GM19043 (cell line): Measurements from ENCODE around the gene PI4K2A.
"Not testable (repeated sequence)": the region's sequence is repeated elsewhere in the genome, so short reads cannot be mapped to it uniquely, and the experiment has no call there.

Experiments
- ATAC-seq: cut with Tn5 transposase; IDR thresholded peaks from one replicate; pipeline ENCODE4 v1.9.1; 2021; ENCODE audit warnings: low read depth; ENCODE audit not compliant: unreplicated experiment

PI4K2A gene

GRCh38 chr10:97631098-97631497, 9.4 kb upstream of the PI4K2A start:
- ATAC-seq = no peak

GRCh38 chr10:97632949-97633884, 7.3 kb upstream of the PI4K2A start, which contains the start of gene MORN4:
Gene MORN4, minus strand, starts transcription at chr10:97633500. Its CDS starts 13,847 bp downstream, at chr10:97619653.
- ATAC-seq = peak; percentile 100

- no peak for ATAC-seq
Observed at GRCh38 chr10:97633921-97634320, 6.5 kb upstream of the PI4K2A start.

GRCh38 chr10:97635577-97635976, 4.9 kb upstream of the PI4K2A start:
- ATAC-seq = no peak

GRCh38 chr10:97639090-97639489, 1.4 kb upstream of the PI4K2A start:
- not testable (repeated sequence) for ATAC-seq

- peak; percentile 11 for ATAC-seq
Observed at GRCh38 chr10:97640868-97641811, 669 bp downstream of the PI4K2A start.

- not testable (repeated sequence) for ATAC-seq
Observed at GRCh38 chr10:97642471-97643159, 2.1 kb downstream of the PI4K2A start.

GRCh38 chr10:97643441-97643985, 3.0 kb downstream of the PI4K2A start:
- ATAC-seq = no peak

GRCh38 chr10:97644936-97645335, 4.5 kb downstream of the PI4K2A start:
- no peak for ATAC-seq

- no peak for ATAC-seq
Observed at GRCh38 chr10:97647556-97647955, 7.1 kb downstream of the PI4K2A start.

- peak; percentile 90 for ATAC-seq
Observed at GRCh38 chr10:97648562-97649404, 8.3 kb downstream of the PI4K2A start.

- ATAC-seq = not testable (repeated sequence)
Observed at GRCh38 chr10:97649405-97649750, 8.9 kb downstream of the PI4K2A start.

- no peak for ATAC-seq
Observed at GRCh38 chr10:97650726-97651125, 10.3 kb downstream of the PI4K2A start.

GRCh38 chr10:97651773-97652172, 11.3 kb downstream of the PI4K2A start:
- no peak for ATAC-seq

GRCh38 chr10:97656777-97657176, 16.3 kb downstream of the PI4K2A start:
- ATAC-seq = no peak

- no peak for ATAC-seq
Observed at GRCh38 chr10:97659589-97659988, 19.1 kb downstream of the PI4K2A start.

- ATAC-seq = no peak
Observed at GRCh38 chr10:97664282-97664850, 23.9 kb downstream of the PI4K2A start.

GRCh38 chr10:97666992-97667391, 26.5 kb downstream of the PI4K2A start:
- ATAC-seq = no peak

GRCh38 chr10:97667463-97667862, 27.0 kb downstream of the PI4K2A start:
- ATAC-seq = no peak
